Smooth muscle cell (in vitro differentiated cells): ENCODE data around the gene TBC1D1. TPM values are rescaled to one million over a fixed set of nuclear protein-coding genes. Genes with fewer than 3 reads are reported as not detected.
A peak's percentile ranks its signal among the peaks of the same experiment; 100 is the strongest.

Experiments
- DNase-seq: peaks from one replicate; lab custom pipeline; 2025; ENCODE audit not compliant: unreplicated experiment; lab: John Stamatoyannopoulos, UW
- H2AFZ ChIP-seq: fragments of 200-600 bp; sonication (generic); 2 replicates; pipeline ENCODE4 v1.6.0; 2016; ENCODE audit warnings: antibody characterized with exemption, low read depth, mild to moderate bottlenecking
- H3F3A ChIP-seq: fragments of 200-600 bp; sonication (generic); 2 replicates; pipeline ENCODE4 v1.6.0; 2017; ENCODE audit warnings: antibody characterized with exemption, low read depth
- H3K27ac ChIP-seq: fragments of 200-600 bp; sonication (generic); 2 replicates; pipeline ENCODE4 v1.5.1; 2016; ENCODE audit warnings: low read depth, mild to moderate bottlenecking
- H3K27me3 ChIP-seq: fragments of 200-600 bp; sonication (generic); 2 replicates; pipeline ENCODE4 v1.6.1; 2016; ENCODE audit warnings: low read depth, mild to moderate bottlenecking
- H3K36me3 ChIP-seq: fragments of 200-600 bp; sonication (generic); 2 replicates; pipeline ENCODE4 v1.5.1; 2016; ENCODE audit warnings: low read depth
- H3K4me1 ChIP-seq: fragments of 200-600 bp; sonication (generic); 2 replicates; pipeline ENCODE4 v1.5.1; 2016; ENCODE audit warnings: low read depth
- H3K4me2 ChIP-seq: fragments of 200-600 bp; sonication (generic); 2 replicates; pipeline ENCODE4 v1.6.0; 2016; ENCODE audit warnings: mild to moderate bottlenecking
- H3K4me3 ChIP-seq: fragments of 200-600 bp; sonication (generic); 2 replicates; pipeline ENCODE4 v1.5.1; 2016; ENCODE audit warnings: mild to moderate bottlenecking
- H3K79me2 ChIP-seq: fragments of 200-600 bp; sonication (generic); 2 replicates; pipeline ENCODE4 v1.6.0; 2016; ENCODE audit warnings: low read depth, mild to moderate bottlenecking
- H3K9ac ChIP-seq: fragments of 200-600 bp; sonication (generic); 2 replicates; pipeline ENCODE4 v1.6.0; 2016; ENCODE audit warnings: low read depth
- H3K9me3 ChIP-seq: fragments of 200-600 bp; sonication (generic); replicated peaks from 2 replicates; pipeline ENCODE4 v1.5.1; 2016; ENCODE audit warnings: low read depth
- H4K20me1 ChIP-seq: fragments of 200-600 bp; sonication (generic); 2 replicates; pipeline ENCODE4 v1.6.0; 2016; ENCODE audit warnings: low read depth
- WGBS: methylation state at CpG from one replicate; pipeline ENCODE4 v1.1.7; 2016; ENCODE audit warnings: low lambda C conversion rate; 5-methylcytosine and 5-hydroxymethylcytosine counted together
- polyA plus RNA-seq: library from polyadenylated mRNA; unstranded; fragments of >200 nt; fragmentation: Nextera tagmentation; extraction: Ambion mirVana; gene quantifications from 2 replicates; pipeline ENCODE4 v1.2.1, GENCODE V29; 2016
- total RNA-seq: library from RNA; depleted of rRNA; stranded (reverse); fragments of >200 nt; gene quantifications from 2 replicates; pipeline ENCODE4 v1.2.3, GENCODE V29; 2014
- TF ChIP-seq, protein P1 (sequence below): fragments of 200-600 bp; sonication (generic); IDR thresholded peaks from 2 replicates; pipeline ENCODE4 v1.5.1; 2017; ENCODE audit warnings: borderline replicate concordance, mild to moderate bottlenecking, antibody characterized with exemption; ENCODE audit not compliant: insufficient read depth, poor library complexity, severe bottlenecking

TBC1D1 gene
- total and polyA plus RNA-seq, 2 experiments from 2014 or later, result 81.5 to 117 TPM

DNA sequence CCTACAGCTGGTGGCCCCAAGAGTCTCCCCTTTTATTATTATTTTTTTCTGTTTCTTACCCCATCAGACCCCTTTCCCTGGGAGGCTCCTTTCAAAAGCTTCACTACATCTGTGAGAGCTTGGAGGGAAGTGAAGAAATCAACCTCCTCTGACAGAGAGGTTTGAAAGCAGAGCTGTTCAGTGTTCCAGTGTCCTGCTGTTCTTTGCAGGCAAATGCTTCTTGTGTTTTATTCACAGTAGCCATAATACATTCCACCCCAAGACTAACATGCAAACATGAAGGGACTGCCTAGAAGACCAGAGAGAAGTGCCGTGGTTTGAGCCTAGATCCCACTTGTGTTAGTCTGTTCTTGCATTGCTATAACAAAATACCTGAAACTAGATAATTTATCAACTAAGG lies 261.4 kb downstream of the TBC1D1 start:
- peaks cover 12% of the 10 kb centered on the region for H3F3A ChIP-seq
- H3K79me2 ChIP-seq, result no peaks in the 10 kb centered on the region
- no peak overlapping the region for H3K9ac ChIP-seq
- TF ChIP-seq, protein P1, sequence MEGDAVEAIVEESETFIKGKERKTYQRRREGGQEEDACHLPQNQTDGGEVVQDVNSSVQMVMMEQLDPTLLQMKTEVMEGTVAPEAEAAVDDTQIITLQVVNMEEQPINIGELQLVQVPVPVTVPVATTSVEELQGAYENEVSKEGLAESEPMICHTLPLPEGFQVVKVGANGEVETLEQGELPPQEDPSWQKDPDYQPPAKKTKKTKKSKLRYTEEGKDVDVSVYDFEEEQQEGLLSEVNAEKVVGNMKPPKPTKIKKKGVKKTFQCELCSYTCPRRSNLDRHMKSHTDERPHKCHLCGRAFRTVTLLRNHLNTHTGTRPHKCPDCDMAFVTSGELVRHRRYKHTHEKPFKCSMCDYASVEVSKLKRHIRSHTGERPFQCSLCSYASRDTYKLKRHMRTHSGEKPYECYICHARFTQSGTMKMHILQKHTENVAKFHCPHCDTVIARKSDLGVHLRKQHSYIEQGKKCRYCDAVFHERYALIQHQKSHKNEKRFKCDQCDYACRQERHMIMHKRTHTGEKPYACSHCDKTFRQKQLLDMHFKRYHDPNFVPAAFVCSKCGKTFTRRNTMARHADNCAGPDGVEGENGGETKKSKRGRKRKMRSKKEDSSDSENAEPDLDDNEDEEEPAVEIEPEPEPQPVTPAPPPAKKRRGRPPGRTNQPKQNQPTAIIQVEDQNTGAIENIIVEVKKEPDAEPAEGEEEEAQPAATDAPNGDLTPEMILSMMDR, result no peak
- H3K4me1 ChIP-seq, result peaks cover 7% of the 10 kb centered on the region
- no peak overlapping the region for H3K4me3 ChIP-seq
- H3K9me3 ChIP-seq, result no peaks in the 10 kb centered on the region
- H4K20me1 ChIP-seq, result no peaks in the 10 kb centered on the region
- H3K36me3 ChIP-seq, result no peaks in the 10 kb centered on the region
- DNase-seq, result no peak
- H3K4me2 ChIP-seq, result peak overlapping the region; percentile 13
- peak overlapping the region; percentile 67 for H3K27ac ChIP-seq
- no peaks in the 10 kb centered on the region for H3K27me3 ChIP-seq
- 55% methylated on average over 1 of the region's 1 CpG for WGBS
- no peak overlapping the region for H2AFZ ChIP-seq

DNA sequence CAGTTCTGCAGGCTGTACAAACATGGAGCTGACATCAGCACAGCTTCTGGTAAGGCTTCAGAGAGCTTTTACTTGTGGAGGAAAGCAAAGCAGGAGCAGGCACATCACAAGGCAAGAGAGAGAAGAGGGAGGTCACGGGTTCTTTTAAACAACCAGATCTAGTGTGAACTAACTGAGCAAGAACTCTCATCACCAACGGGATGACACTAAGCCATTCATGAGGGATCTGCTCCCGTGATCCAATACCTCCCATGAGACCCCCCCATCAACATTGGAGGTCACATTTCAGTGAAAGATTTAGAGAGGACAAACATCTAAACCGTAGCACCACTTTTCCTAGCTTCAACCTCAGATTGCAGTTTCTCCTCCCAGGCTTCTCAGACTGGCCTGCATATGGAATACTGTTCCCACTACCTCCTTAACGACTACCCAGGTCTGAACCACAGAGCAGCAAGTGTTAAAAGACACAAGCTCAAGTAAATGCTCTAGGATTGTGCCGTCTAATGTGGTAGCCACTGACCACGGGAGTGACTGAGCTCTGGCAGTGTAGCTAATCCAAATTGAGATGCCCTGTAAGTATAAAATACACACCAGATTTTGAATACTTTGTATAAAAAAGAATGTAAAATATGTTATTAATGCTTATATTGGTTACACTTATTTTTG lies 262.0 kb downstream of the TBC1D1 start:
- Histone ChIP-seq H3K27me3 (no peaks in the 10 kb centered on the region), H3K27ac (peak overlapping the region; percentile 67), H3K4me2 (peak overlapping the region; percentile 13), H3K36me3 (no peaks in the 10 kb centered on the region), H3K9ac (no peak overlapping the region), H3K79me2 (no peaks in the 10 kb centered on the region), H3K4me1 (peaks cover 7% of the 10 kb centered on the region), H2AFZ (no peak overlapping the region), H3F3A (peaks cover 12% of the 10 kb centered on the region), H3K9me3 (no peaks in the 10 kb centered on the region), H4K20me1 (no peaks in the 10 kb centered on the region), H3K4me3 (no peak overlapping the region)
- TF ChIP-seq, protein P1, result no peak
- no peak for DNase-seq
- WGBS, result 47% methylated on average over 7 of the region's 7 CpGs

DNA sequence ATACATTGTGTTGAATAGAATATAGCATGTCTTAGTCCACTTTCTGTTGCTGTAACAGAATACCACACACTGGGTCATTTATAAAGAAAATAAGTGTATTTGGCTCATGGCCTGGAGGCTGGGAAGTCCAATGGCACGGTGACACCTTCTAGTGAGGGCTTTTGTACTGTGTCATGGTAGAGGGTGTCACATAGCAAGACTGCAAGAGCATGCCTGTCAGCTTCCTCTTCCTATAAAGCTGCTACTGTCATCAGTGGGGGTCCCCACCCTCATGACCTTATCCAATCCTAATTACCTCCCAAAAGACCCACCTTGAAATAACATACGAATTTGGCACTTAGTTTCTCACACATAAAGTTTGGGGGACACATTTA lies 262.5 kb downstream of the TBC1D1 start:
- TF ChIP-seq, protein P1, result no peak
- Histone ChIP-seq H3K79me2 (no peaks in the 10 kb centered on the region), H3K9me3 (no peaks in the 10 kb centered on the region), H3K4me3 (no peak overlapping the region), H3K27ac (no peak overlapping the region), H3K36me3 (no peaks in the 10 kb centered on the region), H3K4me2 (peak overlapping the region; percentile 13), H3K4me1 (peaks cover 7% of the 10 kb centered on the region), H3K9ac (no peak overlapping the region), H4K20me1 (no peaks in the 10 kb centered on the region), H3F3A (peaks cover 12% of the 10 kb centered on the region), H3K27me3 (no peaks in the 10 kb centered on the region), H2AFZ (no peak overlapping the region)
- 92% methylated on average over 2 of the region's 2 CpGs for WGBS
- DNase-seq, result no peak

DNA sequence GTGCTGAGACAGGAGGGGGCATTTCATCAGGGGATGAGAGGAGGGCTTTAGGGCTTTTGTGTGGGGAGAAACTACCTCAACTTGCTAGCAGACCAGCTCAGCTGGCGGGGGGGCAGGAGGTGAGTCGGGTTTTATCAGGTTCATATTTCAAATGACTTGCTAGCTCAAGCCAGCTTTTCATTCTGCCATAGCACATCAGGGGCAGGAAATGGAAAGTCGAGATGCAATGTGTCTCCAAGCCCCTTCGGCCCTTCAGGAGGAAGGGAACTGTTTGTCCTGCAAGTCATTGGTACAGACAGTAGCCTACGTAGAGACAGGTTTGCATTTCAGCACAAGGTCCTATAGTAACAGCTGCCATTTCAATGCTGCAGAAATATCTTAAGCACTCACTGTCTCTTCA lies 263.4 kb downstream of the TBC1D1 start:
- Histone ChIP-seq H4K20me1 (no peaks in the 10 kb centered on the region), H3K27ac (no peak overlapping the region)

More for the DNA sequence above, 263.4 kb downstream of the TBC1D1 start:
- no peaks in the 10 kb centered on the region for H3K36me3 ChIP-seq
- no peaks in the 10 kb centered on the region for H3K27me3 ChIP-seq
- H3K4me3 ChIP-seq, result no peak overlapping the region
- H3K4me2 ChIP-seq, result no peak overlapping the region
- H3F3A ChIP-seq, result peaks cover 12% of the 10 kb centered on the region
- DNase-seq, result no peak
- no peak overlapping the region for H3K9ac ChIP-seq
- WGBS, result 86% methylated on average over 5 of the region's 5 CpGs
- H3K4me1 ChIP-seq, result peaks cover 7% of the 10 kb centered on the region
- no peak overlapping the region for H2AFZ ChIP-seq
- no peaks in the 10 kb centered on the region for H3K79me2 ChIP-seq
- TF ChIP-seq, protein P1, result no peak
- H3K9me3 ChIP-seq, result no peaks in the 10 kb centered on the region
